ENCODE results near the gene CELA2B. TPM values are rescaled to one million over a fixed set of nuclear protein-coding genes. Genes with fewer than 3 reads are reported as not detected.

CELA2B gene
- total RNA-seq, 4 donors from 2014 or later = not detected

DNA sequence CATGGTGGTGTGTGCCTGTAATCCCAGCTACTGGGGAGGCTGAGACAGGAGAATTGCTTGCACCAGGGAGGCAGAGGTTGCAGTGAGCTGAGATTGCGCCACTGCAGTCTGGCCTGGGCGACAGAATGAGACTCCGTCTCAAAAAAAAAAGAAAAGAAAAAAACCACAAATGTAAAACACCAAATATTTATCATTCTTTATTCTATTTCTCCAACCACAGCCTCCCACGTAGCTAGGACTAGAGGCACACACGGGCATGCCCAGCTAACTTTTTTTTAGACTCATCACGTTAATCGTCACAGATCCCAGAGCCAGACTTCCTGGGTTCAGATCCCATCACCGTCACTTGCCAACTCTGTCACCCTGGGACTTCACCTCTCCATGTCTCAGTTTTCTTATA is 64.3 kb downstream of the CELA2B start:
- H3K36me3 ChIP-seq = peaks cover 89% of the 10 kb centered on the region
- WGBS = 86% methylated on average over 8 of the region's 8 CpGs
- TF ChIP-seq POLR2AphosphoS5 (IDR thresholded peaks at IDR 0.05) (no peak), EP300 (IDR thresholded peaks at IDR 0.05) (no peak), POLR2A (IDR thresholded peaks at IDR 0.05) (no peak)
- TF ChIP-seq, protein P1, sequence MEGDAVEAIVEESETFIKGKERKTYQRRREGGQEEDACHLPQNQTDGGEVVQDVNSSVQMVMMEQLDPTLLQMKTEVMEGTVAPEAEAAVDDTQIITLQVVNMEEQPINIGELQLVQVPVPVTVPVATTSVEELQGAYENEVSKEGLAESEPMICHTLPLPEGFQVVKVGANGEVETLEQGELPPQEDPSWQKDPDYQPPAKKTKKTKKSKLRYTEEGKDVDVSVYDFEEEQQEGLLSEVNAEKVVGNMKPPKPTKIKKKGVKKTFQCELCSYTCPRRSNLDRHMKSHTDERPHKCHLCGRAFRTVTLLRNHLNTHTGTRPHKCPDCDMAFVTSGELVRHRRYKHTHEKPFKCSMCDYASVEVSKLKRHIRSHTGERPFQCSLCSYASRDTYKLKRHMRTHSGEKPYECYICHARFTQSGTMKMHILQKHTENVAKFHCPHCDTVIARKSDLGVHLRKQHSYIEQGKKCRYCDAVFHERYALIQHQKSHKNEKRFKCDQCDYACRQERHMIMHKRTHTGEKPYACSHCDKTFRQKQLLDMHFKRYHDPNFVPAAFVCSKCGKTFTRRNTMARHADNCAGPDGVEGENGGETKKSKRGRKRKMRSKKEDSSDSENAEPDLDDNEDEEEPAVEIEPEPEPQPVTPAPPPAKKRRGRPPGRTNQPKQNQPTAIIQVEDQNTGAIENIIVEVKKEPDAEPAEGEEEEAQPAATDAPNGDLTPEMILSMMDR (IDR thresholded peaks at IDR 0.05) = no peak
- H3K4me3 ChIP-seq = no peak overlapping the region
- H3K27me3 ChIP-seq = no peaks in the 10 kb centered on the region
- DNase-seq (ENCODE audit: low spot score in 2 of 2) = no peak
- no peaks in the 10 kb centered on the region for H3K9me3 ChIP-seq
- H3K27ac ChIP-seq = no peak overlapping the region
- no peaks in the 10 kb centered on the region for H3K4me1 ChIP-seq

Other genes with a start within 250 kb of the CELA2B start
- 1 to 10 TPM in 1 of 4 donors, not detected in 3; 1.6 TPM for gene FHAD1, start 228.9 kb upstream of the CELA2B start, total RNA-seq
- 10 to 100 TPM; 43.5 to 54.4 (median 49.9) TPM for gene EFHD2, start 66.2 kb upstream of the CELA2B start, total RNA-seq
- gene CTRC, start 37.7 kb upstream of the CELA2B start, total RNA-seq = 1 to 10 TPM in 2 of 4 donors, not detected in 2; 1.5 to 2.3 TPM
- gene CELA2A, start 19.4 kb upstream of the CELA2B start, total RNA-seq = not detected
- gene CASP9, start 48.1 kb downstream of the CELA2B start, total RNA-seq = 10 to 100 TPM in 2 of 4 donors, 1 to 10 TPM in 2; 7.0 to 12.6 (median 9.7) TPM
- gene DNAJC16, start 50.7 kb downstream of the CELA2B start, total RNA-seq = 10 to 100 TPM; 17.2 to 24.8 (median 19.7) TPM
- gene AGMAT, start 108.9 kb downstream of the CELA2B start, total RNA-seq = under 1 TPM in 1 of 4 donors, not detected in 3; 0.72 TPM
- gene DDI2, start 141.4 kb downstream of the CELA2B start, total RNA-seq = 10 to 100 TPM; 33.2 to 90.0 (median 39.9) TPM
- 10 to 100 TPM; 51.3 to 61.6 (median 55.2) TPM for gene PLEKHM2, start 208.2 kb downstream of the CELA2B start, total RNA-seq